GOT3 (cell line): ENCODE data around the gene EVC2.
"Not testable (repeated sequence)": the region's sequence is repeated elsewhere in the genome, so short reads cannot be mapped to it uniquely, and the experiment has no call there.

ENCODE experiments used
- DNase-seq: peaks from one replicate; lab custom pipeline; 2025; ENCODE audit warnings: mixed read lengths; lab: John Stamatoyannopoulos, UW

The EVC2 gene

GRCh38 chr4:5619913-5620625 is 88.3 kb downstream of the EVC2 start:
- DNase-seq = no peak

GRCh38 chr4:5618051-5618960 is 90.1 kb downstream of the EVC2 start:
- DNase-seq = no peak

- no peak for DNase-seq
Observed at GRCh38 chr4:5616331-5616950, 91.9 kb downstream of the EVC2 start.

- DNase-seq = no peak
Observed at GRCh38 chr4:5615496-5616075, 92.8 kb downstream of the EVC2 start.

GRCh38 chr4:5611750-5612149 is 96.6 kb downstream of the EVC2 start:
- DNase-seq = no peak

GRCh38 chr4:5609306-5610007 is 98.9 kb downstream of the EVC2 start:
- DNase-seq = no peak

- not testable (repeated sequence) for DNase-seq
Observed at GRCh38 chr4:5593828-5594227, 114.5 kb downstream of the EVC2 start.

GRCh38 chr4:5592272-5592671 is 116.1 kb downstream of the EVC2 start:
- no peak for DNase-seq

GRCh38 chr4:5589495-5589894 is 118.9 kb downstream of the EVC2 start:
- DNase-seq = no peak

GRCh38 chr4:5588046-5588445 is 120.3 kb downstream of the EVC2 start:
- DNase-seq = no peak

- DNase-seq = no peak
Observed at GRCh38 chr4:5575941-5576340, 132.4 kb downstream of the EVC2 start.

GRCh38 chr4:5574386-5574785 is 134.0 kb downstream of the EVC2 start:
- DNase-seq = no peak

- no peak for DNase-seq
Observed at GRCh38 chr4:5573965-5574364, 134.4 kb downstream of the EVC2 start.

GRCh38 chr4:5572751-5573150 is 135.6 kb downstream of the EVC2 start:
- DNase-seq = no peak

- DNase-seq = no peak
Observed at GRCh38 chr4:5572114-5572513, 136.2 kb downstream of the EVC2 start.

GRCh38 chr4:5571646-5572045 is 136.7 kb downstream of the EVC2 start:
- no peak for DNase-seq

- no peak for DNase-seq
Observed at GRCh38 chr4:5569451-5569850, 138.9 kb downstream of the EVC2 start.

GRCh38 chr4:5568931-5569330 is 139.4 kb downstream of the EVC2 start:
- no peak for DNase-seq

GRCh38 chr4:5568336-5568735 is 140.0 kb downstream of the EVC2 start:
- no peak for DNase-seq

GRCh38 chr4:5566991-5567390 is 141.4 kb downstream of the EVC2 start:
- no peak for DNase-seq

GRCh38 chr4:5566526-5566925 is 141.8 kb downstream of the EVC2 start:
- no peak for DNase-seq

- DNase-seq = no peak
Observed at GRCh38 chr4:5563856-5564255, 144.5 kb downstream of the EVC2 start.
